Panc1 (cell line): ENCODE data around the gene CSF2RB. TPM values are rescaled to one million over a fixed set of nuclear protein-coding genes. Genes with fewer than 3 reads are reported as not detected.

Experiments
- ATAC-seq: fragments of 200-7000 bp; cut with Tn5 transposase; 2 replicates; pipeline ENCODE4 v1.9.1; 2020; ENCODE audit warnings: mild to moderate bottlenecking, moderate library complexity
- BruUV-seq: library from RNA; stranded (reverse); fragments of 400-500 nt; replicated peaks from 2 replicates; lab custom pipeline; 2021; lab: Mats Ljungman, UMichigan
- CTCF ChIA-PET: fragments of 300-600 bp; sonication (Branson Sonifier 250); formaldehyde crosslinking; loops from one replicate; lab custom pipeline; 2022; ENCODE audit warnings: antibody characterized with exemption; lab: Charles Lee
- POLR2A ChIA-PET: fragments of 300-600 bp; sonication (Branson Sonifier 250); formaldehyde crosslinking; loops from one replicate; lab custom pipeline; 2022; ENCODE audit warnings: antibody characterized with exemption; lab: Charles Lee
- DNase-seq: peaks from one replicate; pipeline ENCODE4 v3.0.0-alpha.2; 2010; ENCODE audit warnings: low read depth, low spot score
- H3K27ac ChIP-seq: 2 replicates; pipeline ENCODE4 v1.5.1; 2011; ENCODE audit warnings: mild to moderate bottlenecking, low read length, inconsistent platforms
- H3K27me3 ChIP-seq: fragments of 200-500 bp; sonication (Bioruptor generic); 2 replicates; pipeline ENCODE4 v1.6.0; 2014; ENCODE audit warnings: low read length, inconsistent platforms; ENCODE audit not compliant: control insufficient read depth, insufficient read depth
- H3K36me3 ChIP-seq: fragments of 200-500 bp; sonication (Bioruptor generic); 2 replicates; pipeline ENCODE4 v1.5.1; 2014; ENCODE audit warnings: inconsistent platforms, mild to moderate bottlenecking, low read length, moderate library complexity; ENCODE audit not compliant: control insufficient read depth, insufficient read depth
- H3K4me1 ChIP-seq: 2 replicates; pipeline ENCODE4 v1.5.1; 2011; ENCODE audit warnings: inconsistent platforms, mild to moderate bottlenecking, low read length, moderate library complexity; ENCODE audit not compliant: control insufficient read depth, insufficient read depth
- H3K4me3 ChIP-seq, 2 experiments: 2 replicates each; pipeline ENCODE4 v1.5.1; 2011 to 2012; ENCODE audit warnings: low read depth in 2 of 2, low read length in 2 of 2, mild to moderate bottlenecking in 2 of 2, inconsistent platforms in 1 of 2, moderate library complexity in 1 of 2
- H3K9me3 ChIP-seq: fragments of 200-500 bp; sonication (Bioruptor generic); 2 replicates; pipeline ENCODE4 v1.5.1; 2014; ENCODE audit warnings: low read depth, mild to moderate bottlenecking, inconsistent platforms, low read length, moderate library complexity; ENCODE audit not compliant: control insufficient read depth, insufficient read depth
- CTCF ChIP-seq: fragments of 450-650 bp; IDR thresholded peaks from 2 replicates; pipeline ENCODE4 v1.5.1; 2017; ENCODE audit warnings: mild to moderate bottlenecking
- POLR2AphosphoS5 ChIP-seq: IDR thresholded peaks from 2 replicates; pipeline ENCODE4 v1.6.1; 2012; ENCODE audit warnings: mild to moderate bottlenecking, low read depth, low read length, moderate library complexity
- SIN3A ChIP-seq: IDR thresholded peaks from 2 replicates; pipeline ENCODE4 v1.6.1; 2012; ENCODE audit warnings: low read depth, mild to moderate bottlenecking, low read length, moderate library complexity, borderline replicate concordance; ENCODE audit not compliant: insufficient read depth
- TCF7L2 ChIP-seq: IDR thresholded peaks from 2 replicates; pipeline ENCODE4 v1.6.1; 2011; ENCODE audit warnings: mild to moderate bottlenecking, low read depth, low read length, inconsistent platforms
- in situ Hi-C: cut with HindIII; loops from 2 replicates; pipeline ENCODE4 v1.10.0; 2016; ENCODE audit warnings: low sequenced_read_pairs, low pct_unique_long_range_greater_than_20kb
- intact Hi-C: fragments of 100-400 bp; cut with micrococcal nuclease; formaldehyde crosslinking; loops from one replicate; pipeline ENCODE4 v1.10.0; 2022; ENCODE audit not compliant: unreplicated experiment
- total RNA-seq: library from RNA; stranded (reverse); gene quantifications from one replicate; pipeline ENCODE4 v1.2.1, GENCODE V29; 2021; ENCODE audit not compliant: unreplicated experiment
- TF ChIP-seq, protein P1 (sequence below), 2 experiments: IDR thresholded peaks; 2 replicates each; pipeline ENCODE4 v1.6.1; 2011 to 2012; ENCODE audit warnings: low read depth in 2 of 2, control low read depth in 1 of 2, low read length in 1 of 2, mild to moderate bottlenecking in 1 of 2, moderate library complexity in 1 of 2; ENCODE audit not compliant: insufficient read depth in 1 of 2

Gene CSF2RB
- total RNA-seq, 1 experiment from 2014 or later, result not detected

DNA sequence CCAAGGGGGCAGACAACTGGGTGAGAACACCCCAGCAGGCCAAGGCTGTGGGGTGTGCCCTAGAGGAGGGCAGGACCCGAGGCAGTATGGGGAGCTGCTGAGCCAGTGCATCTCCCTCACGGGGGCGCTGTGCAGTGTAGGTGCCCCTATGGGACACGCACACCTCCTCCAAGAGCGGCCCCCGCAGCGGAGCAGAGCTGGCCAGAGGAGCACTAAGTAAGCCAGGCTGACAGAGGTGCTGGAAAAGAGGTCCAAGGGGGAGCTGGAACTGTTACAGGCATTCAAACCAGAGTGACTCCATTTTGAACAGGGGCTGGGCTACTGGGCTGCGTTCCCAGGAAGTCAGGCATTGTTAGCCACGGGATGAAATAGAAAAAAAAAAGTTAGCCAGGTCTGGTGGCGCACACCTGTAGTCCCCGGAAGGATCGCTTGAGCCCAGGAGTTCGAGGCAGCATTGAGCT, 64.0 kb downstream of the CSF2RB start:
- BruUV-seq, result no TSS peak
- DNase-seq, result peak; percentile 7
- intact Hi-C loops (loop anchor here (5.0 kb wide), 2 partner anchors 125 to 195 kb away; no protein-coding TSS in a partner anchor), in situ Hi-C loops (no loop called here)
- Histone ChIP-seq H3K27ac (peak overlapping the region; percentile 1; the same call in 1 of the 2 replicates), H3K4me1 (no peaks in the 10 kb centered on the region), H3K27me3 (no peaks in the 10 kb centered on the region), H3K9me3 (no peaks in the 10 kb centered on the region), H3K36me3 (no peaks in the 10 kb centered on the region), H3K4me3 (peak overlapping the region; percentile 34 to 57)
- TF ChIP-seq POLR2AphosphoS5 (no peak), CTCF (no peak), SIN3A (no peak), TCF7L2 (no peak)
- TF ChIP-seq, protein P1, sequence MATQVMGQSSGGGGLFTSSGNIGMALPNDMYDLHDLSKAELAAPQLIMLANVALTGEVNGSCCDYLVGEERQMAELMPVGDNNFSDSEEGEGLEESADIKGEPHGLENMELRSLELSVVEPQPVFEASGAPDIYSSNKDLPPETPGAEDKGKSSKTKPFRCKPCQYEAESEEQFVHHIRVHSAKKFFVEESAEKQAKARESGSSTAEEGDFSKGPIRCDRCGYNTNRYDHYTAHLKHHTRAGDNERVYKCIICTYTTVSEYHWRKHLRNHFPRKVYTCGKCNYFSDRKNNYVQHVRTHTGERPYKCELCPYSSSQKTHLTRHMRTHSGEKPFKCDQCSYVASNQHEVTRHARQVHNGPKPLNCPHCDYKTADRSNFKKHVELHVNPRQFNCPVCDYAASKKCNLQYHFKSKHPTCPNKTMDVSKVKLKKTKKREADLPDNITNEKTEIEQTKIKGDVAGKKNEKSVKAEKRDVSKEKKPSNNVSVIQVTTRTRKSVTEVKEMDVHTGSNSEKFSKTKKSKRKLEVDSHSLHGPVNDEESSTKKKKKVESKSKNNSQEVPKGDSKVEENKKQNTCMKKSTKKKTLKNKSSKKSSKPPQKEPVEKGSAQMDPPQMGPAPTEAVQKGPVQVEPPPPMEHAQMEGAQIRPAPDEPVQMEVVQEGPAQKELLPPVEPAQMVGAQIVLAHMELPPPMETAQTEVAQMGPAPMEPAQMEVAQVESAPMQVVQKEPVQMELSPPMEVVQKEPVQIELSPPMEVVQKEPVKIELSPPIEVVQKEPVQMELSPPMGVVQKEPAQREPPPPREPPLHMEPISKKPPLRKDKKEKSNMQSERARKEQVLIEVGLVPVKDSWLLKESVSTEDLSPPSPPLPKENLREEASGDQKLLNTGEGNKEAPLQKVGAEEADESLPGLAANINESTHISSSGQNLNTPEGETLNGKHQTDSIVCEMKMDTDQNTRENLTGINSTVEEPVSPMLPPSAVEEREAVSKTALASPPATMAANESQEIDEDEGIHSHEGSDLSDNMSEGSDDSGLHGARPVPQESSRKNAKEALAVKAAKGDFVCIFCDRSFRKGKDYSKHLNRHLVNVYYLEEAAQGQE (IDR thresholded peaks at IDR 0.05; ENCODE audit: insufficient read depth in 1 of 2, low read depth in 2 of 2, low read length in 1 of 2), result no peak
- peak; percentile 80 for ATAC-seq
- CTCF ChIA-PET, result interaction anchor here (0.6 to 1.7 kb wide), 7 partner anchors 9 to 141 kb away, joined by 3 to 8 read pairs (median 4); partner anchors contain the start of genes KCTD17 and NCF4
- POLR2A ChIA-PET, result no interaction called here

GRCh38 chr22:36977947-36978660, 64.7 kb downstream of the CSF2RB start:
- CTCF ChIA-PET, result interaction anchor here (0.6 to 1.7 kb wide), 7 partner anchors 9 to 141 kb away, joined by 3 to 8 read pairs (median 4); partner anchors contain the start of genes KCTD17 and NCF4
- in situ Hi-C loops (no loop called here), intact Hi-C loops (loop anchor here (2.0 to 5.0 kb wide), 3 partner anchors 126 to 431 kb away; no protein-coding TSS in a partner anchor)
- TF ChIP-seq TCF7L2 (no peak), CTCF (peak; percentile 83), POLR2AphosphoS5 (no peak), SIN3A (no peak)
- POLR2A ChIA-PET, result no interaction called here
- Histone ChIP-seq H3K27me3 (no peaks in the 10 kb centered on the region), H3K4me1 (no peaks in the 10 kb centered on the region), H3K9me3 (no peaks in the 10 kb centered on the region), H3K4me3 (peak overlapping the region; percentile 34 to 57), H3K36me3 (no peaks in the 10 kb centered on the region), H3K27ac (peak overlapping the region; percentile 1; the same call in 1 of the 2 replicates)
- BruUV-seq, result no TSS peak
- DNase-seq (peak; percentile 57), ATAC-seq (peak; percentile 90)
